ENCODE data around the gene MTARC1. TPM values are rescaled to one million over a fixed set of nuclear protein-coding genes. Genes with fewer than 3 reads are reported as not detected.

Gene MTARC1
- total and polyA plus RNA-seq, 10 of the 15 experiments (the other 5 are each of a cell fraction or from before 2014, with no cell fraction given): 0.23 to 1.5 (median 0.48) TPM

- in situ Hi-C loops (cut with MboI): no loop called here
- H3K9me3 ChIP-seq (replicated peaks; ENCODE audit: control insufficient read depth, insufficient read depth, low read length): no peaks in the 10 kb centered on the region
- H3K4me3 ChIP-seq: no peak overlapping the region
- DNase-seq (ENCODE audit: low read depth, low spot score): no peak
- ChIA-PET CTCF (interaction anchor here (1.1 kb wide), 2 partner anchors 12 to 388 kb away, joined by 3 to 4 read pairs; no protein-coding TSS in a partner anchor), POLR2A (no interaction called here), SMC1A (ENCODE audit: uncharacterized antibody, unreplicated experiment) (no interaction called here), RAD21 (ENCODE audit: unreplicated experiment) (no interaction called here)
- intact Hi-C loops (cut with micrococcal nuclease; ENCODE audit: unreplicated experiment): no loop called here
- no peak overlapping the region for H3K27ac ChIP-seq (ENCODE audit: control insufficient read depth, insufficient read depth)
- no peak for FAIRE-seq
- no peaks in the 10 kb centered on the region for H3K4me1 ChIP-seq (ENCODE audit: control insufficient read depth, insufficient read depth, low read length)
- H3K9ac ChIP-seq (ENCODE audit: control insufficient read depth, insufficient read depth, low read length): no peak overlapping the region
- H3K27me3 ChIP-seq (replicated peaks in 1 of 2; ENCODE audit: control insufficient read depth in 2 of 2, insufficient read depth in 2 of 2, low read length in 1 of 2): no peaks in the 10 kb centered on the region
- no peaks in the 10 kb centered on the region for H3K79me2 ChIP-seq (ENCODE audit: control insufficient read depth, insufficient read depth, low read length)
- WGBS (ENCODE audit: insufficient coverage, insufficient replicate concordance, low lambda C conversion rate, missing lambda C conversion rate): 6% methylated on average over 2 of the region's 2 CpGs
- no peak overlapping the region for H2AFZ ChIP-seq (ENCODE audit: control insufficient read depth, low read depth, low read length)
- no peak overlapping the region for H3K4me2 ChIP-seq (ENCODE audit: control insufficient read depth, insufficient read depth)
- H3K36me3 ChIP-seq (ENCODE audit: control insufficient read depth in 2 of 2, insufficient read depth in 2 of 2, low read length in 1 of 2): no peaks in the 10 kb centered on the region
- no peak for TF ChIP-seq IKZF2 (IDR thresholded peaks at IDR 0.05)
- TF ChIP-seq RCOR1 (conservative IDR thresholded peaks at IDR 0.05; ENCODE audit: low read depth, low read length): no peak
- TF ChIP-seq MTA3 (IDR thresholded peaks at IDR 0.05; ENCODE audit: borderline replicate concordance, low read length): no peak
- no peak for TF ChIP-seq MEF2A (IDR thresholded peaks at IDR 0.05; ENCODE audit: insufficient read depth, low read depth, low read length)
- no peak for TF ChIP-seq MTA2 (IDR thresholded peaks at IDR 0.05; ENCODE audit: low read depth)
- no peak for TF ChIP-seq NKRF (conservative IDR thresholded peaks at IDR 0.05)
- TF ChIP-seq PAX8 (IDR thresholded peaks at IDR 0.05): no peak
- TF ChIP-seq BHLHE40 (IDR thresholded peaks at IDR 0.05; ENCODE audit: borderline replicate concordance in 1 of 2, low read depth in 2 of 2, low read length in 1 of 2): no peak
- TF ChIP-seq MLLT1 (IDR thresholded peaks at IDR 0.05): no peak
- TF ChIP-seq EP300 (IDR thresholded peaks at IDR 0.05; ENCODE audit: borderline replicate concordance in 1 of 2, control insufficient read depth in 1 of 2, low read depth in 2 of 2, low read length in 2 of 2): no peak
- TF ChIP-seq TCF3 (IDR thresholded peaks at IDR 0.05; ENCODE audit: borderline replicate concordance, insufficient read depth, low read depth, low read length): no peak
- no peak for TF ChIP-seq ZNF274 (IDR thresholded peaks at IDR 0.05; ENCODE audit: insufficient read depth, insufficient read length)
- no peak for TF ChIP-seq RELB (IDR thresholded peaks at IDR 0.05; ENCODE audit: low read depth)
- no peak for TF ChIP-seq NR2C1 (IDR thresholded peaks at IDR 0.05)
- TF ChIP-seq STAT3 (IDR thresholded peaks at IDR 0.05; ENCODE audit: low read depth, low read length): no peak
- no peak for TF ChIP-seq E2F4 (IDR thresholded peaks at IDR 0.05; ENCODE audit: low read depth, low read length)
- no peak for TF ChIP-seq NFIC (IDR thresholded peaks at IDR 0.05; ENCODE audit: low read depth, low read length)
- no peak for ATAC-seq
- no TSS peak for BruUV-seq (replicated peaks)
- H4K20me1 ChIP-seq (ENCODE audit: control insufficient read depth, insufficient read depth): no peaks in the 10 kb centered on the region
Measured at GRCh38 chr1:220815409-220815808, 28.7 kb downstream of the MTARC1 start.

Data from GM12878 (cell line).